Suprapubic skin (tissue), 4 donors: ENCODE data around the gene MTHFSD. TPM values are rescaled to one million over a fixed set of nuclear protein-coding genes. Genes with fewer than 3 reads are reported as not detected.

Experiments
- DNase-seq, 2 donors: peaks; one replicate each; pipeline ENCODE4 v3.0.0-alpha.2; 2019; ENCODE audit warnings: low spot score in 2 of 2
- H3K27ac ChIP-seq: fragments of 200-600 bp; sonication (generic); one replicate; pipeline ENCODE4 v1.5.1; 2019
- H3K27me3 ChIP-seq: fragments of 200-600 bp; sonication (generic); one replicate; pipeline ENCODE4 v1.5.1; 2019
- H3K36me3 ChIP-seq: fragments of 200-600 bp; sonication (generic); one replicate; pipeline ENCODE4 v1.5.1; 2019
- H3K4me1 ChIP-seq: fragments of 200-600 bp; sonication (generic); one replicate; pipeline ENCODE4 v1.5.1; 2019
- H3K4me3 ChIP-seq: fragments of 200-600 bp; sonication (generic); one replicate; pipeline ENCODE4 v1.5.1; 2019; ENCODE audit warnings: mild to moderate bottlenecking
- H3K9me3 ChIP-seq: fragments of 200-600 bp; sonication (generic); one replicate; pipeline ENCODE4 v1.5.1; 2019
- CTCF ChIP-seq, 2 donors: fragments of 200-600 bp in 1 of 2; fragments of 450-650 bp in 1 of 2; sonication (generic) in 1 of 2; IDR thresholded peaks; one replicate each; pipeline ENCODE4 v1.5.1; 2016 to 2019; ENCODE audit warnings: antibody characterized with exemption in 2 of 2, mild to moderate bottlenecking in 1 of 2, moderate library complexity in 1 of 2
- EP300 ChIP-seq: sonication (generic); formaldehyde crosslinking; IDR thresholded peaks from one replicate; pipeline ENCODE4 v1.6.1; 2017; ENCODE audit warnings: antibody characterized with exemption
- POLR2A ChIP-seq, 2 donors: fragments of 450-650 bp; IDR thresholded peaks; one replicate each; pipeline ENCODE4 v1.6.1; 2017; ENCODE audit warnings: antibody characterized with exemption in 2 of 2, mild to moderate bottlenecking in 2 of 2, moderate library complexity in 2 of 2
- POLR2AphosphoS5 ChIP-seq, 3 donors: sonication (generic); formaldehyde crosslinking; IDR thresholded peaks; one replicate each; pipeline ENCODE4 v1.6.1; 2017; ENCODE audit warnings: antibody characterized with exemption in 3 of 3
- WGBS: methylation state at CpG from one replicate; pipeline ENCODE4 v1.1.5; 2018; 5-methylcytosine and 5-hydroxymethylcytosine counted together
- total RNA-seq, 4 donors: library from RNA; depleted of rRNA; stranded (reverse); fragments of >200 nt; gene quantifications; one replicate each; pipeline ENCODE4 v1.1.0, GENCODE V29; 2016

Gene MTHFSD
- total RNA-seq, 4 donors from 2014 or later, result 12.4 to 43.4 (median 18.8) TPM

GRCh38 chr16:86505899-86506864, 48.9 kb downstream of the MTHFSD start:
- 13% methylated on average over 18 of the region's 27 CpGs for WGBS
- TF ChIP-seq POLR2A (IDR thresholded peaks at IDR 0.05) (no peak), EP300 (no peak), CTCF (IDR thresholded peaks at IDR 0.05) (no peak), POLR2AphosphoS5 (IDR thresholded peaks at IDR 0.05) (no peak)
- Histone ChIP-seq H3K27ac (no peak overlapping the region), H3K4me1 (peaks cover 56% of the 10 kb centered on the region), H3K9me3 (no peaks in the 10 kb centered on the region), H3K36me3 (no peaks in the 10 kb centered on the region), H3K27me3 (peaks cover 100% of the 10 kb centered on the region), H3K4me3 (peak overlapping the region; percentile 15)
- no peak for DNase-seq

- no peak for DNase-seq
- Histone ChIP-seq H3K4me1 (peaks cover 48% of the 10 kb centered on the region), H3K27me3 (peaks cover 100% of the 10 kb centered on the region), H3K36me3 (no peaks in the 10 kb centered on the region), H3K4me3 (peak overlapping the region; percentile 15), H3K27ac (no peak overlapping the region), H3K9me3 (no peaks in the 10 kb centered on the region)
- 2% methylated on average over 22 of the region's 67 CpGs for WGBS
- no peak for TF ChIP-seq CTCF (IDR thresholded peaks at IDR 0.05)
- TF ChIP-seq EP300, result no peak
- TF ChIP-seq POLR2A (IDR thresholded peaks at IDR 0.05), result no peak
- TF ChIP-seq POLR2AphosphoS5 (IDR thresholded peaks at IDR 0.05), result no peak
Observed at GRCh38 chr16:86505185-86505898, 49.7 kb downstream of the MTHFSD start.

- 20% methylated on average over 21 of the region's 27 CpGs for WGBS
- peaks cover 40% of the 10 kb centered on the region for H3K4me1 ChIP-seq
- H3K27me3 ChIP-seq, result peaks cover 100% of the 10 kb centered on the region
- H3K4me3 ChIP-seq, result no peak overlapping the region
- H3K36me3 ChIP-seq, result no peaks in the 10 kb centered on the region
- no peak for DNase-seq
- TF ChIP-seq CTCF (IDR thresholded peaks at IDR 0.05) (no peak), POLR2AphosphoS5 (IDR thresholded peaks at IDR 0.05) (no peak), EP300 (no peak), POLR2A (IDR thresholded peaks at IDR 0.05) (no peak)
- no peaks in the 10 kb centered on the region for H3K9me3 ChIP-seq
- H3K27ac ChIP-seq, result no peak overlapping the region
Observed at GRCh38 chr16:86504315-86505184, 50.5 kb downstream of the MTHFSD start.

GRCh38 chr16:86503830-86504229, 51.2 kb downstream of the MTHFSD start:
- Histone ChIP-seq H3K27me3 (peaks cover 100% of the 10 kb centered on the region), H3K4me3 (no peak overlapping the region), H3K9me3 (no peaks in the 10 kb centered on the region), H3K27ac (no peak overlapping the region), H3K4me1 (peaks cover 37% of the 10 kb centered on the region), H3K36me3 (no peaks in the 10 kb centered on the region)
- no peak for DNase-seq
- 8% methylated on average over 6 of the region's 6 CpGs for WGBS
- TF ChIP-seq POLR2AphosphoS5 (IDR thresholded peaks at IDR 0.05) (no peak), CTCF (IDR thresholded peaks at IDR 0.05) (no peak), EP300 (no peak), POLR2A (IDR thresholded peaks at IDR 0.05) (no peak)
